Activated CD4-positive, alpha-beta T cell treated with anti-CD3 and anti-CD28 coated beads, Interleukin-2, amount 10 ng/mL, durations not matched to agents 24 days and 14 days (primary cell): Measurements from ENCODE around the gene SCGB1C1. TPM values are rescaled to one million over a fixed set of nuclear protein-coding genes. Genes with fewer than 3 reads are reported as not detected.
"Not testable (repeated sequence)": the region's sequence is repeated elsewhere in the genome, so short reads cannot be mapped to it uniquely, and the experiment has no call there.

Source experiments
- DNase-seq: peaks from one replicate; pipeline ENCODE4 v3.0.0; 2022
- H3K27ac Mint-ChIP-seq: one replicate; pipeline ENCODE4 v1.8.0; 2022; ENCODE audit warnings: mild to moderate bottlenecking, mixed read lengths
- H3K27me3 Mint-ChIP-seq: one replicate; pipeline ENCODE4 v1.8.0; 2022; ENCODE audit warnings: mixed read lengths
- H3K36me3 Mint-ChIP-seq: one replicate; pipeline ENCODE4 v1.8.0; 2022; ENCODE audit warnings: low read depth, mild to moderate bottlenecking, mixed read lengths
- H3K4me1 Mint-ChIP-seq: one replicate; pipeline ENCODE4 v1.8.0; 2021; ENCODE audit warnings: mixed read lengths
- H3K4me3 Mint-ChIP-seq: one replicate; pipeline ENCODE4 v1.8.0; 2022; ENCODE audit warnings: mild to moderate bottlenecking, moderate library complexity, mixed read lengths
- H3K9me3 Mint-ChIP-seq: one replicate; pipeline ENCODE4 v1.8.0; 2021; ENCODE audit warnings: mixed read lengths
- intact Hi-C: fragments of 100-400 bp; cut with micrococcal nuclease; formaldehyde crosslinking; loops from one replicate; pipeline ENCODE4 v1.15.1; 2023
- total RNA-seq: library from RNA; stranded (reverse); gene quantifications from 2 replicates; pipeline ENCODE4 v1.2.3, GENCODE V29; 2022

SCGB1C1 gene
- not detected in 2 replicates for total RNA-seq

- intact Hi-C loops, H3K9me3 Mint-ChIP-seq, H3K4me1 Mint-ChIP-seq: not testable (repeated sequence)
These were observed at the start of gene SCGB1C1 for GRCh38 chr11:192674-193128. SCGB1C1 (plus strand) TSS chr11:193078; CDS start chr11:193100, 22 bp downstream.

GRCh38 chr11:180242-180641 lies 12.6 kb upstream of the SCGB1C1 start:
- H3K36me3 Mint-ChIP-seq, H3K4me1 Mint-ChIP-seq, H3K27me3 Mint-ChIP-seq, intact Hi-C loops, H3K27ac Mint-ChIP-seq, H3K9me3 Mint-ChIP-seq, H3K4me3 Mint-ChIP-seq, DNase-seq: not testable (repeated sequence)

More at GRCh38 chr11:192674-193128, at the start of gene SCGB1C1:
- H3K27me3 Mint-ChIP-seq, H3K36me3 Mint-ChIP-seq, H3K4me3 Mint-ChIP-seq, DNase-seq, H3K27ac Mint-ChIP-seq: not testable (repeated sequence)

DNA sequence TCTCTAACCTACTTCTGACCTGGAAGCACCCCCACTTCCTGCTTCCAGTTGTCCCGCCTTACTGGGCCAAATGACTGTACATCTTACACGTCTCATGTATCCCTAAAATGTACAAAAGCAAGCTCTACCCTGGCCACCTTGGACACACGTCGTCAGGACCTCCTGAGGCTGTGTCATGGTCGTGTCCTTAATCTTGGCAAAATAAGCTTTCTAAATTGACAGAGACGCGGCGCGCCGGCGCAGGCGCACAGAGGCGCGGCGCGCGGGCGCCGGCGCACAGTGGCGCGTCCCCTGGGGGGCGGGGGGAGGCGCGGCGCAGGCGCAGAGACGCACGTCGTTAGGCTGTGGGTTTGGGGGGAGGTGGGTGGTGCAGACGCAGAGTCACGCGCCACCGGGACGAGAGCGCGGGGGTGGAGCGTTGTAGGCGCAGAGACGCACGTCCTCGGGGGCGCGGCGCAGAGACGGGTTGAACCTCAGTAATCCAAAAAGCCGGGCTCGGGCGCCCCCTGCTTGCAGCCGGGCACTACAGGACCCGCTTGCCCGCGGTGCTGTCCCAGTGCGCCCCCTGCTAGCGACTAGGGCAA lies 3.6 kb upstream of the SCGB1C1 start:
- intact Hi-C loops, H3K4me3 Mint-ChIP-seq, H3K27ac Mint-ChIP-seq, H3K36me3 Mint-ChIP-seq, H3K27me3 Mint-ChIP-seq, H3K9me3 Mint-ChIP-seq, H3K4me1 Mint-ChIP-seq: not testable (repeated sequence)
- peak; percentile 54 for DNase-seq

DNA sequence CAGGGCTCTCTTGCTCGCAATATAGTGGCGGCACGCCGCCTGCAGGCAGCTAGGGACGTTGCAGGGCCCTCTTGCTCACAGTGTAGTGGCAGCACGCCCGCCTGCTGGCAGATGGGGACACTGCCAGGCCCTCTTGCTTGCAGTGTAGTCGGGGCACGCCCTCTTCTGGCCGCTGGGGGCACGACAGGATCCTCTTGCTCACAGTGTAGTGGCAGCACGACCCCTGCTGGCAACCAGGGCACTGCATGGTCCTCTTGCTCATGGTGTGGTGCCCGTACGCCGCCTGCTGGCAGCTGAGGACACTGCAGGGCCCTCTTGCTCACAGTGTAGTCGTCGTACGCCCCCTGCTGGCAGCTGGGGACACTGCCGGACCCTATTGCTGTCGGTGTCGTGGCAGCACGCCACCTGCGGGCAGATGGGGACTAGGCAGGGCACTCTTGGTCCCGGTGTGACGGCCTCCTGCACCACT lies 3.0 kb upstream of the SCGB1C1 start:
- H3K4me1 Mint-ChIP-seq, H3K9me3 Mint-ChIP-seq, H3K27ac Mint-ChIP-seq, H3K4me3 Mint-ChIP-seq, intact Hi-C loops, H3K36me3 Mint-ChIP-seq, H3K27me3 Mint-ChIP-seq: not testable (repeated sequence)
- peak; percentile 76 for DNase-seq

DNA sequence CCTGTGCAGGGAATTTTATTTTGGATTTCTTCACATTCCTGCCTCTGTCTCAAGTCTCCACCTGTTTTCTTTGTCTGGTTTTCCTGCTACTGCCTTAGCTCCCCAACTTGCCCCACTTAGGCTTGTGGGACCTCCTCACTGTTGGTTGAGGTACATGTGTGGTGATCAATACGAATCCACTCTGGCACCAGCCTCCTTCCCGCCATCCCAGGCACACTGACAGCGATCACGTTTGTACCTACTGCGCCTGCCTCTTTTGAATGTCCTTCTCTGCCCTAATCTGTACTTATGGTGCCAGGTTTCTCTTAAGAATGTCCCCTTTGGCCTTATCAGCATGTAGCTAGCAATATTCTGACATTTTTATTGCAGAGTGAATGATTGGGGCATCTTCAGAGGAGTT lies 2.3 kb upstream of the SCGB1C1 start:
- H3K4me1 Mint-ChIP-seq, intact Hi-C loops, H3K27ac Mint-ChIP-seq, H3K27me3 Mint-ChIP-seq, H3K9me3 Mint-ChIP-seq, H3K36me3 Mint-ChIP-seq, H3K4me3 Mint-ChIP-seq: not testable (repeated sequence)
- DNase-seq: peak; percentile 59

DNA sequence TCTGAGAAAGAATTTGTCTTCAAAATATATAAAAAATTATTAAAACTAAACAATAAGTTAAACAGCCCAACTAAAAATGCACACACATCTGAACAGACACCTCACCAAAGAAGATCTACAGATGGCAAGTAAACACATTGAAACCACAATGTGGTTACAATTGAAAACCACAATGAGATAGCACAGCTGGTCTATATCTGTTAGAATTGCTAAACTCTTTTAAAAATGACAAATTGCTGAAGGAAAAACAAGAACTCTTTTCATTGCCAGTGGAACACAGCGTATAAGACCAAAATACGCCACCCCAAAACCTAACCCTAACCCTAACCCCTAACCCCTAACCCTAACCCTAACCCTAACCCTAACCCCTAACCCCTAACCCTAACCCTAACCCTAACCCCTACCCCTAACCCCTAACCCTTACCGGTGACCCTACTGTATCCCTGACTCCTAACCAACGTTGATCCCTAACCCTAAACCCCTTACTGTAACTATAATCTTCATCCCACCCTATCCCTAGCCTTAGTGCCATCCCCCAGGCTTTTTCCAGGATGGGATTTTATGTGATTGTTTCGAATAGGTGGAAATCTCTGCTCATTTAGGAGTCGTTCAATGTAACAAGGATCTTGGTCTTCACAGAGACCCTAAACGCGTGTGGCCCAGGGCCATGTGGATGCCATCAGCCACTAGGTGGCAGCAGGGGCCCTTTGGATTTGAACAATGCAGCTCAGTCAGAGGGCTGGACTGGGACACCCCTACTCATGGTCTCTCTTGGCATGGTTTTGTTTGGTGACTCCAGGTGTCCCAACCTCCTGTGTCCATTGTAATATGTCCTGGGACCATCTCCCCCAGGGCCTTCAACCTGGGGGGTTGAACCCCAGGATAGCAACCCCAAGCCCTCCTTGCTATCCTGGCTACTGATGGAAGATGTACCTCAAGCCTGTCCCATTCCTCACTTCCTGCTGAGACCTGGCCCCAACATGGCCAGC lies 1.1 kb upstream of the SCGB1C1 start:
- H3K4me1 Mint-ChIP-seq, H3K9me3 Mint-ChIP-seq, H3K36me3 Mint-ChIP-seq, H3K27me3 Mint-ChIP-seq, intact Hi-C loops, H3K4me3 Mint-ChIP-seq: not testable (repeated sequence)
- DNase-seq: peak; percentile 91
- peak overlapping the region; percentile 53 for H3K27ac Mint-ChIP-seq

- H3K4me3 Mint-ChIP-seq, H3K4me1 Mint-ChIP-seq, H3K9me3 Mint-ChIP-seq, H3K27ac Mint-ChIP-seq, H3K27me3 Mint-ChIP-seq, intact Hi-C loops, H3K36me3 Mint-ChIP-seq: not testable (repeated sequence)
- DNase-seq: peak; percentile 55
These were observed 603 bp downstream of the SCGB1C1 start for GRCh38 chr11:193481-193880.

DNA sequence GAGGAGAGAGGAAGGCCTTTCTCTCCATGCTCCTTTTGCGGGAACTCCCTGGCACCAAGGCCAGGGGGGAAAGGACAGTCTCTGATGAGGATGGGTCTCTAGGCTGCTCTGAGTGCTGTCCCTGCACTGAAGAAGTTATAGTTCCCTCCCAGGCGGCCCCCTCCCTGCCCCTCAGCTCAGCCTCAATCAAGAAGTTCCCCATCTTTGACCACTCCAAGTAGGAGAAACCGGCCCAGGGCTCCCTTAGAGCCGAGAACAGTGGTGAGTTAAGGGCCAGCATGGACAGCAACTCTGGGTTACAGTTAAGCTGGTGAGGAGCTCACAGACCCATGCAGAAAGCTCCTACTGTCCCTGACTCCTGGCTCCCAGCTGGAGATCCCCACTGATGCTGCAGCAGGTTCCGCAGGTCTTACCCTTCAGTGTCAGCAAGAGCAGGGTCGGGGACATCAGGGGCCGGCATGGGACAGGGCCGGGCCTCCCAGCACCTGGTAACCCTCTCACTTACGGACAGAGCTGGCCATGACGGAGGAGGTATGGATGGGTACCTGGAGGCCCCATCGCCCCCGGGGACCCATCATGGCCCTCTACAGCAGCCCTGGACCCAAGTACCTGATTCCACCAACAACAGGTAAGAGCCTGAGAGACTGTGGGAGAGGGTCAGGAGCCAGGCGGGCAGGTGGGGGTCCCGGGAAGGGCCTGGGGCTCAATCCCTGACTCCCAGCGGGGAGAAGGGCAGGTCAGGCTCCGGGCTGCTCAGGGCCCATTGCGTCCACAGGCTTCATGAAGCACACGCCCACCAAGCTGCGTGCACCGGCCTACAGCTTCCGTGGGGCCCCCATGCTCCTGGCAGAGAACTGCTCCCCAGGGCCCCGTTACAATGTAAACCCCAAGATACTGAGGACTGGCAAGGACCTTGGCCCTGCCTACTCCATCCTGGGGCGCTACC lies 4.2 kb downstream of the SCGB1C1 start:
- Mint-ChIP-seq H3K27ac (no peak overlapping the region), H3K36me3 (peaks cover 3% of the 10 kb centered on the region), H3K27me3 (no peaks in the 10 kb centered on the region), H3K4me3 (no peak overlapping the region), H3K4me1 (peaks cover 10% of the 10 kb centered on the region), H3K9me3 (no peaks in the 10 kb centered on the region)
- peak; percentile 55 for DNase-seq
- intact Hi-C loops: no loop called here

GRCh38 chr11:197741-198235 lies 4.9 kb downstream of the SCGB1C1 start:
- Mint-ChIP-seq H3K9me3 (no peaks in the 10 kb centered on the region), H3K36me3 (peaks cover 8% of the 10 kb centered on the region), H3K27me3 (no peaks in the 10 kb centered on the region), H3K27ac (no peak overlapping the region), H3K4me3 (no peak overlapping the region), H3K4me1 (peaks cover 16% of the 10 kb centered on the region)
- peak; percentile 55 for DNase-seq
- intact Hi-C loops: no loop called here

GRCh38 chr11:198236-198806 lies 5.4 kb downstream of the SCGB1C1 start:
- peak; percentile 52 for DNase-seq

GRCh38 chr11:199004-199581 lies 6.2 kb downstream of the SCGB1C1 start:
- Mint-ChIP-seq H3K36me3 (peaks cover 21% of the 10 kb centered on the region), H3K4me1 (peaks cover 26% of the 10 kb centered on the region), H3K4me3 (no peak overlapping the region), H3K27me3 (no peaks in the 10 kb centered on the region), H3K9me3 (no peaks in the 10 kb centered on the region), H3K27ac (no peak overlapping the region)
- intact Hi-C loops: no loop called here
- DNase-seq: peak; percentile 55

More at GRCh38 chr11:198236-198806, 5.4 kb downstream of the SCGB1C1 start:
- Mint-ChIP-seq H3K4me3 (no peak overlapping the region), H3K9me3 (no peaks in the 10 kb centered on the region), H3K27ac (peak overlapping the region; percentile 72), H3K27me3 (no peaks in the 10 kb centered on the region), H3K36me3 (peaks cover 14% of the 10 kb centered on the region), H3K4me1 (peaks cover 21% of the 10 kb centered on the region)
- intact Hi-C loops: no loop called here

DNA sequence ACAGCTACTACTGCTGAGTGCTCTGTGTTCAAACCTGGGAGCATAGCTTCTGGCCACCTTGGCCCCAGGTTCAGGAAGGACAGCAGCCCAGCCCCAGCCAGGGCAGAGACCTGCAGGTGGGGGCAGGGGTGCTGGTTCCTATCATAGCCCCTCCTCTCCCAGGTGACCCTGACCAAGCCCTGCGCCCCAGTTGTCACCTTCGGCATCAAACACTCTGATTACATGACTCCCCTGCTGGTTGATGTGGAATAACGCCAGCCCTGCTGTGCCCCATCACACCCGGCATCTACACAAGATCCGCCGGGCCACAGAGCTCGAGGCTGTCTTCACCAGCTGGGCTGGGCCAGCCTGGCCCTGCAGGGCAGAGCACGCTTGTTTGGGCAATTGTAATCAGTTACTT lies 6.9 kb downstream of the SCGB1C1 start:
- peak; percentile 55 for DNase-seq
- H3K4me1 Mint-ChIP-seq: peaks cover 29% of the 10 kb centered on the region
- H3K27me3 Mint-ChIP-seq: no peaks in the 10 kb centered on the region
- no peak overlapping the region for H3K4me3 Mint-ChIP-seq
- no peaks in the 10 kb centered on the region for H3K9me3 Mint-ChIP-seq
- no peak overlapping the region for H3K27ac Mint-ChIP-seq
- peaks cover 25% of the 10 kb centered on the region for H3K36me3 Mint-ChIP-seq
- intact Hi-C loops: no loop called here
